Measurements from ENCODE around the gene PRSS22. TPM values are rescaled to one million over a fixed set of nuclear protein-coding genes. Genes with fewer than 3 reads are reported as not detected.

Gene PRSS22
- total and polyA plus RNA-seq, 10 of the 15 experiments (the other 5 are each of a cell fraction or from before 2014, with no cell fraction given) = not detected

DNA sequence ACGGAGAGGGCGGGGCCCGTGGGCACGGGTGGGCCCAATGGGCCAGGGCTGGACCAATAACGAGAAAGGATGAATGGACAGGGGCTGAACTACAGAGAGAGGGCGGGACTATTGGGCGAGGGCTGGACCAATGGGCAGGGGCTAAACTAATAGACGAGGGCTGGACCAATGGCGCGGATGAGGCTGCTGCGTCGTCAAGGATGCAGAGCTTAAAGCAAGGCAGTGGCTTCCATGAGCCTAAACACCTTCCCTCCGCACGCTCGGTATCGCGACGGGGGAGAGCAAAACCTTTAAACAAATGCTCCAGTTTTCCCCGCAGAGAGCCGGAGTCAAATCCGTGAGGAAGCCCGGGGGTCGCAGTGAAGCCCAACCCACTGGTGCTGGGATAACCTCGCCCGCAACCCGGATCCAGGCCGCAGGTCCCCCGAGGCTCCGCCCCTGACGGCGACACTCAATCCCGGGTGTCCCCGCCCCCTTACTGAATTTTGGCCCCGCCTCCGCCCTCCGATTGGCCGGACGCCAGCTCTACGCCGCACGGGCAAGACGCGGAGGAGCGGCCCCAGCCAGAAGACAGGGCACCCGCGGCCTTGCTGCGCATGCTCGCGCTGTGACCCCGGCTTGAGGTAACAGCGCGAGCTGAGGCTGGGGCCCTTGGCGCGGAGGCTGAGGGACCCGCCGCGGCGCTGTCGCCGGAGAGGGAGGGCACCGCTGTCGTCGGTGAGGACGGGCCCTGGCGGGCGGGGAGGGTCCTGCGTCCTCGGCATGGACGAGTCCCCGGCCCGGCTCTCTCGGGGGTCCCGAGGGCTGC, 24.9 kb upstream of the PRSS22 start, which contains the start of gene FLYWCH2 (continued):
- TF ChIP-seq BHLHE40 (IDR thresholded peaks at IDR 0.05; ENCODE audit: borderline replicate concordance in 1 of 2, low read depth in 2 of 2, low read length in 1 of 2) = peak; percentile 65 to 93; a peak in 3 of 4 replicates
- TF ChIP-seq, protein P1, sequence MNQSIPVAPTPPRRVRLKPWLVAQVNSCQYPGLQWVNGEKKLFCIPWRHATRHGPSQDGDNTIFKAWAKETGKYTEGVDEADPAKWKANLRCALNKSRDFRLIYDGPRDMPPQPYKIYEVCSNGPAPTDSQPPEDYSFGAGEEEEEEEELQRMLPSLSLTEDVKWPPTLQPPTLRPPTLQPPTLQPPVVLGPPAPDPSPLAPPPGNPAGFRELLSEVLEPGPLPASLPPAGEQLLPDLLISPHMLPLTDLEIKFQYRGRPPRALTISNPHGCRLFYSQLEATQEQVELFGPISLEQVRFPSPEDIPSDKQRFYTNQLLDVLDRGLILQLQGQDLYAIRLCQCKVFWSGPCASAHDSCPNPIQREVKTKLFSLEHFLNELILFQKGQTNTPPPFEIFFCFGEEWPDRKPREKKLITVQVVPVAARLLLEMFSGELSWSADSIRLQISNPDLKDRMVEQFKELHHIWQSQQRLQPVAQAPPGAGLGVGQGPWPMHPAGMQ (IDR thresholded peaks at IDR 0.05; ENCODE audit: borderline replicate concordance) = no peak
- no peak for TF ChIP-seq CEBPB (IDR thresholded peaks at IDR 0.05; ENCODE audit: borderline replicate concordance in 1 of 2, low read depth in 2 of 2, low read length in 2 of 2)
- TF ChIP-seq ETV6 (conservative IDR thresholded peaks at IDR 0.05 in 1 of 2, IDR thresholded peaks at IDR 0.05 in 1 of 2; ENCODE audit: borderline replicate concordance in 1 of 2, low read depth in 1 of 2) = no peak
- TF ChIP-seq CREM (IDR thresholded peaks at IDR 0.05; ENCODE audit: low read depth) = peak; percentile 10; the same call in 1 of the 2 replicates
- no peak for TF ChIP-seq BCL11A (IDR thresholded peaks at IDR 0.05; ENCODE audit: low read depth, low read length)
- peak; percentile 61; the same call in 1 of the 2 replicates for TF ChIP-seq NR2F1 (conservative IDR thresholded peaks at IDR 0.05)

Measured in GM12878 (cell line).